Esophagus muscularis mucosa (tissue), 2 donors: Measurements from ENCODE around the gene FGF8.

Experiments
- POLR2A ChIP-seq: fragments of 450-650 bp; IDR thresholded peaks from one replicate; pipeline ENCODE4 v1.6.1; 2017; ENCODE audit warnings: antibody characterized with exemption, moderate library complexity, mild to moderate bottlenecking, low read depth
- POLR2AphosphoS5 ChIP-seq, 2 donors: sonication (generic); formaldehyde crosslinking; IDR thresholded peaks; one replicate each; pipeline ENCODE4 v1.6.1; 2017; ENCODE audit warnings: antibody characterized with exemption in 2 of 2

DNA sequence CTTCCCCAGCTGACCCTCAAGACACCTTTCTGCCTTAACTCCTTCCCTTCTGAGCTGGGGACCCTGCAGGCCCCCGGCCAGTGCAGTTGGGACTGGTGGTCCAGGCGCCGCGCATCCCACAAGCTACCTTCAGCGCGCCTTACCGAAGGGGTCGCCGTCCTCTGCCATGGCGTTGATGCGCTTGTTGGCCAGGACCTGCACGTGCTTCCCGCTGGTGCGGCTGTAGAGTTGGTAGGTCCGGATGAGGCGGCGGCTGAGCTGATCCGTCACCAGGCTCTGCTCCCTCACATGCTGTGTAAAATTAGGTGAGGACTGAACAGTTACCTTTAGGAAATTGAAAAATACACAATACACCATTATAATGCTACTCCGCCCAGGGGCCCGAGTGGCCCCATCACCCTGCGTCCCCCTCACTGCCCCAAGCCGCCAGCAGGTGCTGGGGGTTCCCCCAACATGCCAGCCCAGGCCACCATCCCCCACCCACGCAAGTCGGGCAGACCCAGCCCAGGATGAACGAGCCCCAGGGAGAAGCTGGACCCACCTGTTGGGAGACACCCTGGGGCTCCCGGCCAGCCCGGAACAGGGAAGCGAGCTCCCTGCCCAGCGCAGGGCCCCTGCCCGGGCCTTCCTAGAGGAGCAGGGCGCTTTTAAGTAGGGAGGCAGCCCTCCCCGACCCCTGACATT lies 1.2 kb downstream of the FGF8 start:
- TF ChIP-seq POLR2AphosphoS5 (IDR thresholded peaks at IDR 0.05) (no peak), POLR2A (no peak)
